RWPE2 (cell line): ENCODE measurements around the gene CBLL2.

Source experiments
- ATAC-seq: fragments of 200-7000 bp; cut with Tn5 transposase; 3 replicates; pipeline ENCODE4 v1.9.1; 2021; ENCODE audit warnings: low read depth
- DNase-seq: peaks from one replicate; pipeline ENCODE4 v3.0.0-alpha.2; 2020; ENCODE audit warnings: low spot score
- H3K27ac ChIP-seq: fragments of 450-650 bp; 2 replicates; pipeline ENCODE4 v1.5.1; 2017; ENCODE audit warnings: mild to moderate bottlenecking; ENCODE audit not compliant: poor library complexity, severe bottlenecking
- H3K27me3 ChIP-seq: fragments of 250-450 bp; sonication (Bioruptor Pico); 2 replicates; pipeline ENCODE4 v1.5.1; 2021; ENCODE audit warnings: mild to moderate bottlenecking, moderate library complexity; ENCODE audit not compliant: insufficient read depth, poor library complexity, severe bottlenecking
- H3K36me3 ChIP-seq: fragments of 250-450 bp; sonication (Bioruptor Pico); 2 replicates; pipeline ENCODE4 v1.5.1; 2020; ENCODE audit warnings: low read depth, mild to moderate bottlenecking, moderate library complexity
- H3K4me1 ChIP-seq: fragments of 250-450 bp; sonication (Bioruptor Pico); 2 replicates; pipeline ENCODE4 v1.5.1; 2021; ENCODE audit warnings: mild to moderate bottlenecking, moderate library complexity; ENCODE audit not compliant: insufficient read depth, poor library complexity, severe bottlenecking
- H3K4me3 ChIP-seq: fragments of 250-450 bp; sonication (Bioruptor Pico); 2 replicates; pipeline ENCODE4 v1.5.1; 2021; ENCODE audit warnings: mild to moderate bottlenecking, moderate library complexity; ENCODE audit not compliant: severe bottlenecking
- H3K9me3 ChIP-seq: fragments of 250-450 bp; sonication (Bioruptor Pico); 2 replicates; pipeline ENCODE4 v1.5.1; 2021; ENCODE audit warnings: mild to moderate bottlenecking, moderate library complexity; ENCODE audit not compliant: severe bottlenecking
- CTCF ChIP-seq: fragments of 450-650 bp; IDR thresholded peaks from one replicate; pipeline ENCODE4 v1.5.1; 2017; ENCODE audit warnings: mild to moderate bottlenecking, moderate library complexity; ENCODE audit not compliant: poor library complexity, severe bottlenecking

CBLL2 gene

GRCh38 chrX:22314211-22314610 is 41.5 kb downstream of the CBLL2 start:
- no peak for DNase-seq
- H3K9me3 ChIP-seq = no peaks in the 10 kb centered on the region
- H3K4me1 ChIP-seq = no peaks in the 10 kb centered on the region
- no peaks in the 10 kb centered on the region for H3K36me3 ChIP-seq
- ATAC-seq = no peak
- H3K27me3 ChIP-seq = no peaks in the 10 kb centered on the region
- TF ChIP-seq CTCF = no peak
- H3K27ac ChIP-seq = no peak overlapping the region
- H3K4me3 ChIP-seq = no peak overlapping the region

DNA sequence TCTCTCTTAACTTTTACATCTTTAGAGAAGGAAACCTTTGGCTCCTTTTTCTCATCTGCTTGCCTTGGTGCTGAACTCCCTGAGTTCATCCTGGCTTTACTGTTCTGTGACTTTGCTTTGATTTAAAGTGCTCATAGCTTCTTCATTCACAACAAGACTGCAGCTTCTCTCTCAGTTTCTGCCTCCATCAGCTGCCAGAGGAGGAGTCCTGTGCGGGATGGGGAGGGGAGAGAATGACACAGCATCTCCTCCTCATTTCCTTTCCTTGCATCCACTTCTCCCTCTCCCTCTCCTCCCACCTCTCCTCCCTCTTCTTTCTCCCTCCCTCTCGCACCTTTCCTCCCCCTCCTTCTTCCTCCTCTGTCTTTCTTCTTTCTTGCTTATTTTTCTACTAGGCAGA is 42.0 kb downstream of the CBLL2 start:
- H3K9me3 ChIP-seq = no peaks in the 10 kb centered on the region
- no peak overlapping the region for H3K27ac ChIP-seq
- DNase-seq (no peak), ATAC-seq (no peak)
- no peaks in the 10 kb centered on the region for H3K36me3 ChIP-seq
- H3K27me3 ChIP-seq = no peaks in the 10 kb centered on the region
- no peak for TF ChIP-seq CTCF
- H3K4me1 ChIP-seq = no peaks in the 10 kb centered on the region
- H3K4me3 ChIP-seq = no peak overlapping the region

DNA sequence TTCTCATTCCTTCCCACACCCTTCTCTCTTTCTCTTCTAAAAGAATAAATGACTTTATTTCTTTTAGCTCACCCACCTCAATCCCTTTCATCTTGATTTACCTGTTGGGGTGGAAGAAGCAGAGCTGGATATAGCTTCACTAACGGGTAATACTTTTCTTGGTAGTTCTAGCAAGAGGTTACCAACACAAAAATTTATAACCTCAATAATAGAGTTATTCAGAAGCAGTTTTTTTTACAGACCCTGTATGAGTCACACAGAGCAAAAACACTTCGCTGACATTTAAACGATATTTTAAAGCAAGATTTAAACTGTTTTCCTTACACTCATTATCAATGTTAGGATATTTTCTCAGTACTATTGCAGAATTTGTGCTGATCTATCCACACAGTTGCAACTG is 42.4 kb downstream of the CBLL2 start:
- no peak for ATAC-seq
- TF ChIP-seq CTCF = no peak
- H3K4me3 ChIP-seq = no peak overlapping the region
- H3K4me1 ChIP-seq = no peaks in the 10 kb centered on the region
- no peaks in the 10 kb centered on the region for H3K36me3 ChIP-seq
- H3K9me3 ChIP-seq = no peaks in the 10 kb centered on the region
- H3K27me3 ChIP-seq = no peaks in the 10 kb centered on the region
- no peak for DNase-seq
- H3K27ac ChIP-seq = no peak overlapping the region

DNA sequence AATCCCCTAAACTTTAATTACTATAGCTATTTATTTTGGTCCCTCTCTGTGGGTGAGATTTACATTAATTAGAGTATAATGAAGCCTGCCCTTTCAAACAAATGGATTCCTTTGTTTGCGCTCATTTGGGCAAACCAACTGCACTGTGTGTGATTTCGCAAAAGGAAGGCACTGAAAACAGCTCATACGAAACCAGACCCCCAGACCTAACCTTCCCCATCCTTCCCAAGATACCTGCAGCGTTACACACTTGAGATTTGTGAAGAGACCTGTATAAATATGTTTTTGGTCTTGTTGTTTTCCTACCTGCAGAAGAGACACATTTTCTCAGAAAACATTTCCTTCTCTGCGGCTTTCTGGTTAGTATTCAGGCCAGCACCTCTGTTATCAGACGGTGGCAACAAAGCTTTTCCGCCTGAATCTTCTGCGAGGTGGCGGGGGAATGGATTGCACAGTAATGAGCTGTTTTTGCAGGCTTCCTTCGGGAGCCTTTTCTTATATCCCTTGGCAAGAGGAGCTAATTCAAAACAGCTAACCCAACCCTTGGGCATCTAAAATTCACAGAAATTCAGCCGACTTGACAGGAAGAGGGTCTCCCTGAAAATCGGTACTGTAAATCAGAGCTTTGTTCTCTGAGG is 47.6 kb downstream of the CBLL2 start:
- H3K4me3 ChIP-seq = no peak overlapping the region
- no peak overlapping the region for H3K27ac ChIP-seq

More for the DNA sequence above, 47.6 kb downstream of the CBLL2 start:
- Histone ChIP-seq H3K36me3 (no peaks in the 10 kb centered on the region), H3K4me1 (peaks cover 7% of the 10 kb centered on the region), H3K27me3 (no peaks in the 10 kb centered on the region), H3K9me3 (no peaks in the 10 kb centered on the region)
- no peak for TF ChIP-seq CTCF
- no peak for DNase-seq
- no peak for ATAC-seq
